Cardiac muscle cell (in vitro differentiated cells and primary cell): ENCODE results near the gene ADAM8. TPM values are rescaled to one million over a fixed set of nuclear protein-coding genes. Genes with fewer than 3 reads are reported as not detected.

Experiments used
- DNase-seq, 2 donors: peaks; one replicate each; pipeline versions ENCODE4 v3.0.0 to v3.0.0-alpha.2; 2010 to 2017; ENCODE audit warnings: low read depth in 1 of 2, low spot score in 1 of 2
- H3K27ac ChIP-seq: fragments of 200-600 bp; sonication (generic); 2 replicates; pipeline ENCODE4 v1.5.1; 2016
- H3K27me3 ChIP-seq: fragments of 200-600 bp; sonication (generic); 2 replicates; pipeline ENCODE4 v1.6.0; 2016; ENCODE audit warnings: control low read depth
- H3K36me3 ChIP-seq: fragments of 200-600 bp; sonication (generic); 2 replicates; pipeline ENCODE4 v1.5.1; 2016; ENCODE audit warnings: control low read depth
- H3K4me1 ChIP-seq: fragments of 200-600 bp; sonication (generic); 2 replicates; pipeline ENCODE4 v1.8.1; 2017; ENCODE audit warnings: low read depth, mild to moderate bottlenecking, mixed run types
- H3K4me3 ChIP-seq: fragments of 200-600 bp; sonication (generic); 2 replicates; pipeline ENCODE4 v1.5.1; 2016; ENCODE audit warnings: mild to moderate bottlenecking
- H3K9me3 ChIP-seq: fragments of 200-600 bp; sonication (generic); 2 replicates; pipeline ENCODE4 v1.5.1; 2017; ENCODE audit warnings: low read depth, mild to moderate bottlenecking, control low read depth
- CTCF ChIP-seq: IDR thresholded peaks from 2 replicates; pipeline ENCODE4 v1.5.1; 2012; ENCODE audit warnings: low read depth, mild to moderate bottlenecking, low read length
- polyA plus RNA-seq: library from polyadenylated mRNA; unstranded; fragments of >200 nt; fragmentation: Nextera tagmentation; extraction: Ambion mirVana; gene quantifications from 2 replicates; pipeline ENCODE4 v1.2.1, GENCODE V29; 2016
- total RNA-seq: library from RNA; depleted of rRNA; stranded (reverse); fragments of >200 nt; gene quantifications from 2 replicates; pipeline ENCODE4 v1.2.3, GENCODE V29; 2016

The ADAM8 gene
- total and polyA plus RNA-seq, 2 experiments from 2014 or later: 2.3 to 6.9 TPM

- H3K4me1 ChIP-seq: peaks cover 5% of the 10 kb centered on the region
- TF ChIP-seq CTCF: no peak
- H3K9me3 ChIP-seq: no peaks in the 10 kb centered on the region
- H3K27me3 ChIP-seq: no peaks in the 10 kb centered on the region
- H3K36me3 ChIP-seq: peaks cover 9% of the 10 kb centered on the region
- DNase-seq: no peak
- no peak overlapping the region for H3K4me3 ChIP-seq
- no peak overlapping the region for H3K27ac ChIP-seq
Observed at GRCh38 chr10:133306097-133306476, 29.4 kb upstream of the ADAM8 start.

- no peaks in the 10 kb centered on the region for H3K9me3 ChIP-seq
- peaks cover 27% of the 10 kb centered on the region for H3K36me3 ChIP-seq
- DNase-seq: no peak
- no peak for TF ChIP-seq CTCF
- H3K27ac ChIP-seq: no peak overlapping the region
- peaks cover 5% of the 10 kb centered on the region for H3K4me1 ChIP-seq
- no peak overlapping the region for H3K4me3 ChIP-seq
- no peaks in the 10 kb centered on the region for H3K27me3 ChIP-seq
Observed at GRCh38 chr10:133303206-133303605, 26.5 kb upstream of the ADAM8 start.

- Histone ChIP-seq H3K27me3 (no peaks in the 10 kb centered on the region), H3K4me1 (peaks cover 1% of the 10 kb centered on the region), H3K36me3 (peaks cover 32% of the 10 kb centered on the region), H3K9me3 (no peaks in the 10 kb centered on the region), H3K27ac (no peak overlapping the region), H3K4me3 (no peak overlapping the region)
- no peak for DNase-seq
- TF ChIP-seq CTCF: no peak
Observed at GRCh38 chr10:133302230-133302629, 25.6 kb upstream of the ADAM8 start.

- Histone ChIP-seq H3K36me3 (peaks cover 49% of the 10 kb centered on the region), H3K27me3 (no peaks in the 10 kb centered on the region)
- TF ChIP-seq CTCF: no peak
Observed at GRCh38 chr10:133299738-133300137, 23.1 kb upstream of the ADAM8 start.

GRCh38 chr10:133299224-133299623 lies 22.6 kb upstream of the ADAM8 start:
- Histone ChIP-seq H3K27me3 (no peaks in the 10 kb centered on the region), H3K9me3 (no peaks in the 10 kb centered on the region), H3K27ac (no peak overlapping the region), H3K4me3 (no peak overlapping the region), H3K36me3 (peaks cover 50% of the 10 kb centered on the region), H3K4me1 (no peaks in the 10 kb centered on the region)
- no peak for DNase-seq
- no peak for TF ChIP-seq CTCF

More at GRCh38 chr10:133299738-133300137, 23.1 kb upstream of the ADAM8 start:
- Histone ChIP-seq H3K4me1 (no peaks in the 10 kb centered on the region), H3K4me3 (no peak overlapping the region), H3K27ac (no peak overlapping the region), H3K9me3 (no peaks in the 10 kb centered on the region)
- DNase-seq: no peak

GRCh38 chr10:133298466-133298865 lies 21.8 kb upstream of the ADAM8 start:
- no peak overlapping the region for H3K4me3 ChIP-seq
- no peaks in the 10 kb centered on the region for H3K27me3 ChIP-seq
- DNase-seq: no peak
- no peaks in the 10 kb centered on the region for H3K4me1 ChIP-seq
- TF ChIP-seq CTCF: no peak
- H3K9me3 ChIP-seq: no peaks in the 10 kb centered on the region
- no peak overlapping the region for H3K27ac ChIP-seq
- peaks cover 55% of the 10 kb centered on the region for H3K36me3 ChIP-seq
